H1 (cell line): ENCODE results near the gene SPTB. TPM values are rescaled to one million over a fixed set of nuclear protein-coding genes. Genes with fewer than 3 reads are reported as not detected.

Source experiments
- CTCF ChIA-PET: fragments of 300-600 bp; sonication (Branson Sonifier 250); formaldehyde crosslinking; loops from one replicate; lab custom pipeline; 2021; ENCODE audit not compliant: partially characterized antibody; lab: Charles Lee
- POLR2A ChIA-PET: fragments of 300-600 bp; sonication (Branson Sonifier 250); formaldehyde crosslinking; loops from one replicate; lab custom pipeline; 2021; ENCODE audit warnings: inconsistent platforms; ENCODE audit not compliant: partially characterized antibody; lab: Charles Lee
- DNase-seq, 2 experiments: peaks; one replicate each; pipeline versions ENCODE4 v3.0.0 to v3.0.0-alpha.2; 2010 to 2022; ENCODE audit warnings: low spot score in 2 of 2, low read depth in 1 of 2, mixed read lengths in 1 of 2
- FAIRE-seq: peaks from 2 replicates; lab custom pipeline; 2011; peaks lifted over from hg19 to GRCh38; lab: Jason Lieb, UNC
- H2AFZ ChIP-seq: 2 replicates; pipeline ENCODE4 v1.8.1; 2012; ENCODE audit warnings: low read length, inconsistent platforms
- H2AK5ac ChIP-seq: 2 replicates; pipeline ENCODE4 v1.6.1; 2013; ENCODE audit warnings: low read depth, low read length
- H2BK120ac ChIP-seq: replicated peaks from 2 replicates; pipeline ENCODE3; 2013; ENCODE audit warnings: low read depth, low read length, inconsistent platforms
- H2BK12ac ChIP-seq: 2 replicates; pipeline ENCODE4 v1.6.1; 2013; ENCODE audit warnings: low read depth, low read length
- H2BK15ac ChIP-seq: 2 replicates; pipeline ENCODE4 v1.6.1; 2013; ENCODE audit warnings: low read length
- H2BK20ac ChIP-seq: 2 replicates; pipeline ENCODE4 v1.6.1; 2013; ENCODE audit warnings: low read length
- H2BK5ac ChIP-seq: 2 replicates; pipeline ENCODE4 v1.6.1; 2013; ENCODE audit warnings: low read depth, low read length
- H3K14ac ChIP-seq: 2 replicates; pipeline ENCODE4 v1.6.1; 2013; ENCODE audit warnings: inconsistent platforms; ENCODE audit not compliant: insufficient read length
- H3K18ac ChIP-seq: 2 replicates; pipeline ENCODE4 v1.6.1; 2013; ENCODE audit warnings: low read length; ENCODE audit errors: extremely low read depth
- H3K23ac ChIP-seq: 2 replicates; pipeline ENCODE4 v1.6.1; 2013; ENCODE audit warnings: inconsistent platforms; ENCODE audit not compliant: insufficient read length
- H3K23me2 ChIP-seq: 2 replicates; pipeline ENCODE4 v1.6.1; 2013; ENCODE audit warnings: low read depth, low read length
- H3K27ac ChIP-seq: 2 replicates; pipeline ENCODE4 v1.6.1; 2011; ENCODE audit warnings: low read depth, low read length, inconsistent platforms
- H3K27me3 ChIP-seq, 4 experiments: replicated peaks in 1 of 4; 1 replicate in 1 of 4; 2 replicates in 3 of 4; pipeline versions ENCODE4 v1.6.1 to v1.8.1; 2011 to 2013; ENCODE audit warnings: low read length in 3 of 4, mild to moderate bottlenecking in 3 of 4, inconsistent platforms in 2 of 4, mixed read lengths in 2 of 4, moderate library complexity in 1 of 4; ENCODE audit not compliant: control insufficient read depth in 3 of 4, insufficient read depth in 3 of 4; ENCODE audit errors: extremely low read depth in 1 of 4
- H3K36me3 ChIP-seq, 4 experiments: 2 replicates each; pipeline versions ENCODE4 v1.6.1 to v1.8.1; 2011 to 2013; ENCODE audit warnings: mild to moderate bottlenecking in 4 of 4, low read length in 3 of 4, moderate library complexity in 2 of 4, control low read depth in 1 of 4, inconsistent platforms in 1 of 4; ENCODE audit not compliant: insufficient read depth in 4 of 4, control insufficient read depth in 2 of 4
- H3K4ac ChIP-seq: replicated peaks from 2 replicates; pipeline ENCODE3; 2013; ENCODE audit warnings: low read length, low read depth, mixed read lengths, inconsistent platforms; ENCODE audit not compliant: insufficient read length
- H3K4me1 ChIP-seq, 4 experiments: replicated peaks in 1 of 4; 1 replicate in 1 of 4; 2 replicates in 3 of 4; pipeline versions ENCODE4 v1.6.1 to v1.8.1; 2011 to 2013; ENCODE audit warnings: low read length in 3 of 4, inconsistent platforms in 2 of 4, mixed read lengths in 1 of 4; ENCODE audit not compliant: insufficient read depth in 4 of 4, control insufficient read depth in 3 of 4
- H3K4me2 ChIP-seq, 2 experiments: 2 replicates each; pipeline versions ENCODE4 v1.6.1 to v1.8.1; 2011 to 2013; ENCODE audit warnings: low read depth in 2 of 2, low read length in 2 of 2, control low read depth in 1 of 2, inconsistent platforms in 1 of 2, mild to moderate bottlenecking in 1 of 2; ENCODE audit not compliant: insufficient read depth in 1 of 2
- H3K4me3 ChIP-seq, 4 experiments: fragments of 200-600, 300-600 bp in 1 of 4; sonication (generic), shearing (Covaris generic), sonication (Bioruptor Twin) in 1 of 4; 2 replicates each; pipeline versions ENCODE4 v1.5.1 to v1.8.1; 2011 to 2016; ENCODE audit warnings: low read length in 4 of 4, low read depth in 3 of 4, control low read depth in 2 of 4, inconsistent platforms in 2 of 4, mild to moderate bottlenecking in 2 of 4, mixed read lengths in 1 of 4, moderate library complexity in 1 of 4; ENCODE audit not compliant: insufficient read depth in 2 of 4; ENCODE audit errors: extremely low read depth in 1 of 4
- H3K56ac ChIP-seq: replicated peaks from 2 replicates; pipeline ENCODE3; 2013; ENCODE audit warnings: low read depth, mild to moderate bottlenecking, mixed read lengths, low read length, inconsistent platforms; ENCODE audit not compliant: insufficient read length
- H3K79me1 ChIP-seq: 2 replicates; pipeline ENCODE4 v1.6.1; 2013; ENCODE audit warnings: low read depth, low read length, control low read depth
- H3K79me2 ChIP-seq, 2 experiments: 2 replicates each; pipeline versions ENCODE4 v1.6.1 to v1.8.1; 2012 to 2013; ENCODE audit warnings: low read length in 2 of 2, mild to moderate bottlenecking in 2 of 2, inconsistent platforms in 1 of 2; ENCODE audit not compliant: insufficient read depth in 2 of 2, control insufficient read depth in 1 of 2
- H3K9ac ChIP-seq, 4 experiments: replicated peaks in 1 of 4; 1 replicate in 1 of 4; 2 replicates in 3 of 4; pipeline versions ENCODE4 v1.6.1 to v1.8.1; 2011 to 2013; ENCODE audit warnings: low read depth in 3 of 4, low read length in 3 of 4, control low read depth in 2 of 4, mild to moderate bottlenecking in 2 of 4, moderate library complexity in 2 of 4, inconsistent platforms in 1 of 4; ENCODE audit errors: extremely low read depth in 1 of 4
- H3K9me3 ChIP-seq, 2 experiments: 2 replicates each; pipeline versions ENCODE4 v1.6.1 to v1.8.1; 2012 to 2013; ENCODE audit warnings: mild to moderate bottlenecking in 2 of 2, moderate library complexity in 2 of 2, control low read depth in 1 of 2, inconsistent platforms in 1 of 2, low read depth in 1 of 2, low read length in 1 of 2, mixed read lengths in 1 of 2; ENCODE audit not compliant: insufficient read depth in 2 of 2
- H4K20me1 ChIP-seq, 2 experiments: replicated peaks in 1 of 2; 2 replicates each; pipeline versions ENCODE3 to v1.8.1; 2011 to 2013; ENCODE audit warnings: inconsistent platforms in 2 of 2, low read length in 2 of 2, mild to moderate bottlenecking in 1 of 2; ENCODE audit not compliant: insufficient read depth in 2 of 2, control insufficient read depth in 1 of 2
- H4K5ac ChIP-seq: 2 replicates; pipeline ENCODE4 v1.6.1; 2013; ENCODE audit warnings: low read length, low read depth, mixed read lengths, inconsistent platforms; ENCODE audit not compliant: insufficient read length
- H4K8ac ChIP-seq: 2 replicates; pipeline ENCODE4 v1.8.0; 2013; ENCODE audit warnings: mild to moderate bottlenecking, moderate library complexity, low read length, inconsistent platforms; ENCODE audit not compliant: insufficient read depth; ENCODE audit errors: extremely low read depth
- H4K91ac ChIP-seq: replicated peaks from 2 replicates; pipeline ENCODE3; 2013; ENCODE audit warnings: low read length, mixed read lengths, inconsistent platforms; ENCODE audit not compliant: insufficient read length
- BACH1 ChIP-seq: IDR thresholded peaks from 2 replicates; pipeline ENCODE4 v1.6.1; 2012; ENCODE audit warnings: low read length, improper control_type of control experiment
- GABPA ChIP-seq: IDR thresholded peaks from 2 replicates; pipeline ENCODE4 v1.6.1; 2011; ENCODE audit warnings: mild to moderate bottlenecking, low read length, moderate library complexity, borderline replicate concordance; ENCODE audit not compliant: insufficient read depth
- NRF1 ChIP-seq: IDR thresholded peaks from 2 replicates; pipeline ENCODE4 v1.6.1; 2011; ENCODE audit warnings: mild to moderate bottlenecking, low read depth, low read length, improper control_type of control experiment
- TCF12 ChIP-seq: IDR thresholded peaks from 2 replicates; pipeline ENCODE4 v1.6.1; 2011; ENCODE audit warnings: low read depth, mild to moderate bottlenecking, low read length
- WGBS, 2 experiments: shearing (Covaris generic) in 1 of 2; methylation state at CpG; one replicate each; pipeline versions ENCODE4 v1.1.6 to v1.1.7; 2013 to 2015; ENCODE audit warnings: low lambda C conversion rate in 2 of 2, mixed read lengths in 2 of 2, inconsistent platforms in 1 of 2, low coverage in 1 of 2, missing lambda C conversion rate in 1 of 2; ENCODE audit not compliant: insufficient replicate concordance in 2 of 2, insufficient coverage in 1 of 2, insufficient read length in 1 of 2; ENCODE audit errors: extremely low coverage in 1 of 2, missing lambda C conversion rate in 1 of 2; 5-methylcytosine and 5-hydroxymethylcytosine counted together
- polyA plus RNA-seq, 7 experiments: library from polyadenylated mRNA; depleted of rRNA in 3 of 7; stranded (reverse) in 5 of 7; unstranded in 2 of 7; fragments of >200 nt in 5 of 7; fragments of 200-250 nt in 2 of 7; gene quantifications; 1 replicate in 5 of 7; 2 replicates in 1 of 7; 4 replicates in 1 of 7; pipeline versions ENCODE4 v1.2.1 to v1.2.3, GENCODE V29; 2011 to 2013; ENCODE audit warnings: missing spikeins in 2 of 7, mixed read lengths in 2 of 7
- total RNA-seq: library from RNA; stranded (reverse); fragmentation: NEBNext Ultra II Directional; extraction: Animal tissue kit (Norgen Biotek cat#: 25700); gene quantifications from 2 replicates; pipeline ENCODE4 v1.2.1, GENCODE V29; 2021

Gene SPTB
- total and polyA plus RNA-seq, 2 of the 8 experiments (the other 6 are each of a cell fraction or from before 2014, with no cell fraction given), result 0.30 to 2.4 TPM

DNA sequence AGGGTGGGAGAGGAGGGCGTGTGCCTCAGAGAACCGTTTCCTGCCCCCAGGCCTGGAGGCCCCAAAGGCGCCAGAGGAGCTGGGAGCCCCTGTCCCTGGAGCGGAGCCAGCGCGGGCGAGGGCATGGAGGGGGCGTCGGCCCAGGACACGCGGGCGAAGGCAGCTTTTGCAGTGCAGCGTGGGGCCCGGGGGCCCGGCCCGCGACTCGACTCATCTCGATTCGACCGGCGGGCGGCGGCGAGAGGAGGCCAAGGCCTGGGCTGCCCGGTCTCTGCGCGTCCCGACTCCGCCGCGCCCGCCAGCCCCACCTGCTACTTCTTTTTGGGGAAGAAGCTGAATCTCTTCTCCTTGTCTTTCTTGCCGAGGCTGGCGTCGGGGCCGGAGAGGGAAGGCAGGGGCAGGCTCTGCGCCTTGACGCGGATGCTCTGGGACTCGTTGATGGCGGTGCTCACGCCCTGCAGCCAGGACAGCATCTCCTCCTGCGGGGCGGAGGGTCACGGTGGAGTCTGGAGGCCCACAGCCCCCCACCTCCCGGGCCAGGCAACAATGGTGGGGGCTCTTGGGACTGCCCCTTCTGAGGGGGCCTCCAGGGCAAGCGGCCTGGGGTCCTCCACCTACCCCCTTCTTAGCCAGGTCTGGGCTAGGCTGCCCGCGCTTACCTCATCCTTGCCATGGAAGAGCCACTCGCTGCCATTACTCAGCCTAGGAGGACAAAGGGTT lies 130.6 kb downstream of the SPTB start:
- no peak overlapping the region for H4K5ac ChIP-seq
- DNase-seq (no peak), FAIRE-seq (no peak)
- no peak overlapping the region for H2BK20ac ChIP-seq
- no peak overlapping the region; the same call in 1 of the 2 replicates for H4K8ac ChIP-seq
- no peak overlapping the region for H3K14ac ChIP-seq
- H3K9me3 ChIP-seq, result no peaks in the 10 kb centered on the region
- no peak overlapping the region for H2BK12ac ChIP-seq
- H3K4me1 ChIP-seq, result no peaks in the 10 kb centered on the region; a peak in 1 of 7 replicates
- H2BK15ac ChIP-seq, result no peak overlapping the region
- H3K79me2 ChIP-seq, result no peaks in the 10 kb centered on the region
- no peak overlapping the region for H3K9ac ChIP-seq
- H3K4me3 ChIP-seq, result no peak overlapping the region
- POLR2A ChIA-PET, result interaction anchor here (0.7 to 2.3 kb wide), 5 partner anchors 10 to 245 kb away, joined by 3 to 6 read pairs (median 4); partner anchors contain the start of genes PLEKHG3 and ZBTB1
- 97% methylated on average over 30 of the region's 51 CpGs; no CpG with 5 or more reads in 1 of the 2 experiments for WGBS, 2 experiments
- H4K20me1 ChIP-seq, result peaks cover 5 to 7% of the 10 kb centered on the region in 2 experiments
- no peak overlapping the region for H3K18ac ChIP-seq
- H2BK5ac ChIP-seq, result no peak overlapping the region
- no peak overlapping the region for H3K4ac ChIP-seq
- H3K36me3 ChIP-seq, result peaks cover 8 to 33% (median 17%) of the 10 kb centered on the region in 4 experiments; a peak in 7 of 8 replicates
- no peaks in the 10 kb centered on the region for H3K23me2 ChIP-seq
- no peak overlapping the region for H4K91ac ChIP-seq
- H2AFZ ChIP-seq, result no peak overlapping the region
- no peak overlapping the region for H3K56ac ChIP-seq
- no peak overlapping the region for H2AK5ac ChIP-seq
- TF ChIP-seq TCF12, result no peak
- no peak for TF ChIP-seq GABPA
- no peak for TF ChIP-seq NRF1
- no peak for TF ChIP-seq BACH1
- no peak overlapping the region for H3K23ac ChIP-seq
- no peak overlapping the region for H3K4me2 ChIP-seq
- no peak overlapping the region for H3K27ac ChIP-seq
- no peaks in the 10 kb centered on the region for H3K79me1 ChIP-seq
- CTCF ChIA-PET, result interaction anchor here (0.8 to 3.1 kb wide), 9 partner anchors 10 to 74 kb away, joined by 3 to 11 read pairs (median 5); no protein-coding TSS in a partner anchor
- H3K27me3 ChIP-seq, result no peaks in the 10 kb centered on the region
- H2BK120ac ChIP-seq, result no peak overlapping the region
